Measurements from ENCODE around the gene ERF. TPM values are rescaled to one million over a fixed set of nuclear protein-coding genes. Genes with fewer than 3 reads are reported as not detected.

Gene ERF
- polyA plus RNA-seq, 3 donors = 74.2 to 96.3 (median 86.2) TPM

- no peak for DNase-seq
Observed at GRCh38 chr19:42289556-42290041, 34.7 kb upstream of the ERF start.

- no peak for DNase-seq
Observed at GRCh38 chr19:42288881-42289555, 34.1 kb upstream of the ERF start.

- no peak for DNase-seq
Observed at GRCh38 chr19:42288387-42288786, 33.5 kb upstream of the ERF start.

- no peak for DNase-seq
Observed at GRCh38 chr19:42287827-42288107, 32.8 kb upstream of the ERF start.

- no peak for DNase-seq
Observed at GRCh38 chr19:42287017-42287826, 32.3 kb upstream of the ERF start.

GRCh38 chr19:42286349-42287016, 31.6 kb upstream of the ERF start:
- DNase-seq = no peak

- DNase-seq = no peak
Observed at GRCh38 chr19:42285988-42286348, 31.0 kb upstream of the ERF start.

- DNase-seq = no peak
Observed at GRCh38 chr19:42285541-42285941, 30.6 kb upstream of the ERF start.

- DNase-seq = no peak
Observed at GRCh38 chr19:42284591-42285341, 29.8 kb upstream of the ERF start.

- DNase-seq = no peak
Observed at GRCh38 chr19:42284066-42284501, 29.2 kb upstream of the ERF start.

GRCh38 chr19:42283188-42284065, 28.5 kb upstream of the ERF start:
- DNase-seq = peak; percentile 96

GRCh38 chr19:42282819-42283187, 27.9 kb upstream of the ERF start:
- DNase-seq = no peak

GRCh38 chr19:42281827-42282762, 27.2 kb upstream of the ERF start:
- DNase-seq = no peak

- no peak for DNase-seq
Observed at GRCh38 chr19:42281146-42281826, 26.4 kb upstream of the ERF start.

- DNase-seq = no peak
Observed at GRCh38 chr19:42280815-42281145, 25.9 kb upstream of the ERF start.

GRCh38 chr19:42279902-42280814, 25.2 kb upstream of the ERF start:
- DNase-seq = peak; percentile 85

GRCh38 chr19:42279155-42279901, 24.4 kb upstream of the ERF start:
- DNase-seq = no peak
